Epidermal melanocyte (primary cell): ENCODE data around the gene DGKD.

Source experiments
- DNase-seq: peaks from one replicate; pipeline ENCODE4 v3.0.0; 2011; ENCODE audit warnings: low spot score; ENCODE audit not compliant: insufficient read length

DGKD gene

GRCh38 chr2:233474308-233475160 lies 120.2 kb downstream of the DGKD start:
- no peak for DNase-seq

- no peak for DNase-seq
Measured at GRCh38 chr2:233476063-233476410, 121.7 kb downstream of the DGKD start.

- DNase-seq: no peak
Measured at GRCh38 chr2:233476651-233477547, 122.6 kb downstream of the DGKD start.

DNA sequence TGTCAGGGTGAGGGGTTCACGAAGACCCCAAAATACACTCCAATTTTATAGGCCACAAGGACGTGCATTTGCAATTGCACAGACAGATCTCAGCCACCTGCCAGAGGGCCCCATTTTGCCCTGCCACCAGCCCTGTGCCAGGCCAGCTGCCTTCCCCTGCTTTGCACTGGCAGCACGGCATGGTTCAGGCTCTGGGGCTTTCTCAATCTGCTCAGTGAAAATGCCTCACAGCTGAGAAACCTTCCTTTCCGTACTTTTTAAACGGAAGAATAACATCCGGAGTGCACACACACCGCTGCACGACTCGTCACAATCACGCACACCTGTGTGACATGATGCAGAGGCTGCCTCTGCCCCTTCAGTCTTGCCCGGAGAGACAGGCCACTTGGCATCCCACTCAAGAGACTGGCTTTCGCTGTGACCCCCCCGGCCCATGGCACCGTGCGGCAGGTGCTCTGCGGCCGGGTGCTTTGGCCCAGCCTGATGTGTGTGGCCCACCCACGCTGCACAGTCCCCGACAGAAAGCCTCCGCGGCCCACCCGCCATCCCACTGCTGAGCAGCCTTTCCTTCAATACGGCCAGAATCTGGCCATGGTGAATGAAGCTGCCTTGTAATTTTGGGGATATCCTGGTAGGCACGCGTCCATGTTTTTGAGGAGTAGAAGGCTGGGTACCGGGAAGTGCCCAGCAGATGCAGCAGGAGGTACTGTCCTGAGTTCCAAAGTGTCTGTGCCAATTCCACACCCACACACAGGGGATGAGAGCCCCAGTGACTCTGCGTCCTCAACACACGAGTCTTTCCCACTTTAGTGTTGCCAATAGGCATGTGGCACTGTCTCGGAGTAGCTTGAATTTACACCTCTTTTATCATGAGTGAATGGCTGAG lies 123.5 kb downstream of the DGKD start:
- no peak for DNase-seq

DNA sequence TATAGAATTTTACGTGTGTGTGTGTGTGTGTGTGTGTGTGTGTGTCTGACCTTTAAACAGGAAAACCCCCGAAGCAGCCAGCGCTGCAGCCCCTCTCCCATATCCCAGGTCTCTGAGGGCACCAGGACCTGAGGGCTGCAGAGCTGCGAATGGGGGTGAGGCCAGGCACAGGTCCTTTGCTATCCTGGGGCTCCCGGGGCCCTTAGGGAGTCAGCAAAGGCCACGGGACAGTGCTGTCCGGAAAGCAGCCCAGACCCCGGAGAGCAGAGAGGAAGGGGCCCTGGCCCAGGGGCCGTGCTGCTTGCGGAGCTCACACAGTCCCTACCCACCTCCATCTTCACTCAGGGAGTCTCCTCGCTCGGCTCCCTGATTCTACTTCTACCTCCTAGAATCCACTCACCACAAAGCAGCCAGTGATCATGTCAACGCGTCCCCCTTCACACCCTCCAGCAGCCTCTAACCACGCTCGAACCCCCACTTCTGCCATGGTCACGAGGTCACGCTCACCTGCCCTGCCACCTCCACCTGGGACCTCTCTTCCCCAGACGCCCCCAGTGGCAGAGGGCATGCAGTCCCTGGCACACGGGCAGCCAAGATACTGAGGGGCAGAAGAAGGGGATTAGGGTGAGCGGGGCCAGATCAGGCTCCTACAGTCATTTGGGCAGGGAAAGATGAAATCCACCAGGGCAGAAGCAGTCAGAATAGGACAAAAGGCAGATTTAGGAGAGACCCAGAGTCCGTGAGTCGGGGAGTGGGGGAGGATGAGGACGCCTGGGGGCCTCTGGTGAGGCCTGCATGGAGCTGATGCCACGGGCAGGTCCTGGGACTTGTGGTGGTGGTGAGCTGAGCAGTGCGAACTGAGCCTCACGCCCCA lies 125.6 kb downstream of the DGKD start:
- DNase-seq: no peak

- DNase-seq: no peak
Measured at GRCh38 chr2:233480490-233481202, 126.4 kb downstream of the DGKD start.

DNA sequence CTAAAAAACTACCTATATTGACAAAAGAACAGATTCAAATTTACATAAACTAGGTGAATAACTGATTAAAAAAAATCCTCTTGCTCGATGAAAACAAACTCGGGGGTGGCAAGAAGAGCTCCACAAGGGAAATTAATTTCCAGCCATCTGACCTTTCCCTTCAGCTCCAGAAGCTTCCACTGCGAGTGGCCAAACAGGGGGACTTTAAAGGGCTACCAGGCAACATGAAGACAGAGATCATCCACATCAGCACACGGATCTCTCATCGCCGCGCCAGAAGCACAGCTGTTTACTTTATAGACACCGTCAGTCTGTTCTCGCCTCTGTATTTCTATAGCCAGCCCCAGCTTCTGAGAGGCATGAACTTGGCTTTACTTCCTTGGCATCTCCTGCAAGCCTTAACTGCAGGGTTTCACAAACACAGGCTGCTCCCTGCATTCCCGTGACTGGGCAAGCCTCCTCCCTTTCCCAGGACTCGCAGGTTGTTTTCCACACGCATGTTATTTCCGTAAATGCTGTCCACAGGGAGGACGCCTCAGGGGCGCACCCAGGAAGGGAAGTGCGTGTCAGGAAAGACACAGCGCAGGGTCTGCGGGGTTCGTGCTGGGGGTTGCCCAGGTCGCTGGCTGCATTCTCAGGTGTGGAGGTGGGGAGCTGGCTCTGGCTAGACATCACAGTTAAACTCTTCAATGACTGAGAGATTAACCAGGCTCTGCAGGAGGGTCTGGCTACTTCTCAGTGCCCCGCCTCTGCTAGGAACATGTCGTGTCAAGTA lies 127.3 kb downstream of the DGKD start:
- DNase-seq: no peak

DNA sequence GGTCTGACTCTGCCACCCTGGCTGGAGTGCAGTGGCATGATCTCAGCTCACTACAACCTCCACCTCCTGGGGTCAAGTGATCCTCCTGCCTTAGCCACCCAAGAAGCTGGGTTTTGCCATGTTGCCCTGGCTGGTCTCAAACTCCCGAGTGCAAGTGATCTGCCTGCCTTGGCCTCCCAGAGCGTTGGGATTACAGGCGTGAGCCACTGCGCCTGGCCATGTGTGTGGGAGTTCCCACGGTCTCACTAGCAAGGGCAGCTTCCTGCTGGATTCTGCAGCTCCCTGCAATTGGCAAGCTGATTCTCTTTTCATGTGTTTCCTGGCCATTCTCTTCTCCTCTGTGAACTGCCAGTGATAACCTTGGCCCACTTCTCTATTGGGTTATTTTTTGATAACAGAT lies 128.3 kb downstream of the DGKD start:
- DNase-seq: no peak

DNA sequence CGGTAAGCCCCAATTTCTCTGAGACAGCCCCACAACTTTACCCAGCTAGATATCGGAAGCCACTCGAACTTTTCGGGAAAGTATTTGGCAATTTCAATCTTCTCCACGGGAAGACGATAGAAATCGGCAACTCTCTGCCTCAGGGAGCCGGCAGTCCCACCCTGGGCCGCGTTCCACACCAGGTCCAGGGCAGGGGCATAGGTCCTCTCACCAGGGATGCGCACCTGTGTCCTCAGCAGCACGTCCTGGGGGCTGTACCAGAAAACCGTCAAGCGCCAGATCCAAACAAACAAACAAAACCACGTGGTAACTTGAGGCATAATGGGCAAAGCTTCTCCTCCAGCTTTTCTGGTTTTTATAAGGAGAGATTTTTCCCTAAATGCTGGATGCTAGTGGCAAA lies 131.4 kb downstream of the DGKD start:
- no peak for DNase-seq

GRCh38 chr2:233486357-233486756 lies 132.1 kb downstream of the DGKD start:
- no peak for DNase-seq

- DNase-seq: no peak
Measured at GRCh38 chr2:233486778-233487552, 132.7 kb downstream of the DGKD start.

GRCh38 chr2:233487748-233488345 lies 133.6 kb downstream of the DGKD start:
- DNase-seq: no peak

- no peak for DNase-seq
Measured at GRCh38 chr2:233489143-233489542, 134.8 kb downstream of the DGKD start.

DNA sequence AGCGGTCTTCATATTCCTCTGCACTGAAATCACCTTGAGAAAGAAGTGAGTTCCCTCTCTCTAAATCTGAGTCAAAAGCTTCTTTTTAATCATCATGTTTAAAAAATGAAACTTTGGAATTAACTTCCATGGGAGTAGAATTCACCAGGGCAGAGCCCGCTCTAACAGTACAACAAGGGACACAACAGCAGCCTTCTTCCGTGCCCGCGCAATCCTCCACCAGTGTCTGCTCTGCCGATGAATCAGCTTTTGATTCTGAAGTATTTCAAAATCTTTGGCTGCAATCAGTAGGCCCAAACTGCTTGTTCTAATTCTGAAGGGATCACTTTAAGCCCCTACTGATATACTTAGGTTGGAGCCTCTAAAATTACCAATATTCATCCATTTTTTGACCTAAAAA lies 135.4 kb downstream of the DGKD start:
- DNase-seq: no peak

DNA sequence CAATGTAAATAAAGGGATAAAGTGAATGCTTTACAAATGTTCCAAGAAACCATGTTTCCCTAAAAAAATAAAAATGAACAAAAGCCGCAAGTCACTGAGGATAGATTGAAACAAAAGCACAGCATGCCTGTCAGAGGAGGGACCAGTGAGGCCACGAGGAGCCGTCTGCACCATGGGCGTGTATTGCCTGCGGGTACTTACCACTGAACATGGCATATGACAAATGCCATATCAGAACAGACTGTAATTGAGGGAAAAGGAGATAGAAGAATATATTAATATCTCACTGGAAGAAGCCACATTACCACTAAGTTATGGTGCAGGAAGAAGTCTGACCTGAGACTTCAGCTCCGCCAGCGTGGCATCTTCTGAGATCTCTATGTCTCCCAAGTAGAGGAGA lies 136.5 kb downstream of the DGKD start:
- no peak for DNase-seq

GRCh38 chr2:233491326-233491725 lies 137.0 kb downstream of the DGKD start:
- DNase-seq: no peak

DNA sequence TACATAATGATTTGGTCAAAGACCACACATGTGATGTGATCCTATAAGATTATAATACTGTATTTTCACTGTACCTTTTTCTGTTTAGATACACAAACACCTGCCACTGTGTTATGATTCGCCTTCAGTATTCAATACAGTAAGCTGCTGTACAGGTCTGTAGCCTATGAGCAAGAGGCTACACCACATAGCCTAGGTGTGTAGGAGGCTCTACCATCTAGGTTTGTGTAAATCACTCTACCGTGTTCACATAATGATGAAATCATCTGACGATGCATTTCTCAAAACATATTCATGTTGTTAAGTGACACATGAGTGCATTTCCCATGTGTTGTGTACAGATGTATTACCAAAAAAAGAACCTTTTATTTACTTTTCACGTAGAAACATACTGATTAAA lies 137.8 kb downstream of the DGKD start:
- no peak for DNase-seq

DNA sequence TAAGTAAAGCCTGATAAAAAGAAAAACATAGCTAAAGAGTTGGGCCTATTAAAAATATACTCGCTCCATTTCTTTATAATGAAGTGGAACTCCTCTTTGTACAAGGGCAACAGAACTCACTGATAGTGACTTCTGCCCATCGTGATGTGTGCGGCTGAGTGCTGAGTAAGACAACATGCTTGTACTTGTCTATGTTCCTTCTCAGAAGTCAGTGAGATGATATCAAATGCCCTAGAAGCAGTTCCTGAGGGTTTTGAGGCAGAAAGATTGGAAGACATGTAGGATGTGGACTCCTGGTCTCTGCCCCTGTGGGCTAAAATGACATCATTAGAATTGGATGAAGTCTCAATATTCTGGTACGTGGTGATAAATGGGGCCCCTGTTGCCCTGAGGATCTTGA lies 138.5 kb downstream of the DGKD start:
- DNase-seq: no peak
